DND-41 (cell line): ENCODE data around the gene SLC41A3.

Source experiments
- EZH2 ChIP-seq: IDR thresholded peaks from 3 replicates; pipeline ENCODE4 v1.6.1; 2012; ENCODE audit warnings: borderline replicate concordance, low read depth, mild to moderate bottlenecking, moderate library complexity, low read length, inconsistent platforms; ENCODE audit not compliant: severe bottlenecking
- TF ChIP-seq, protein P1 (sequence below): IDR thresholded peaks from 2 replicates; pipeline ENCODE4 v1.5.1; 2012; ENCODE audit warnings: borderline replicate concordance, low read length, moderate library complexity, mild to moderate bottlenecking; ENCODE audit not compliant: poor library complexity, severe bottlenecking; ENCODE audit errors: extremely low read depth

DNA sequence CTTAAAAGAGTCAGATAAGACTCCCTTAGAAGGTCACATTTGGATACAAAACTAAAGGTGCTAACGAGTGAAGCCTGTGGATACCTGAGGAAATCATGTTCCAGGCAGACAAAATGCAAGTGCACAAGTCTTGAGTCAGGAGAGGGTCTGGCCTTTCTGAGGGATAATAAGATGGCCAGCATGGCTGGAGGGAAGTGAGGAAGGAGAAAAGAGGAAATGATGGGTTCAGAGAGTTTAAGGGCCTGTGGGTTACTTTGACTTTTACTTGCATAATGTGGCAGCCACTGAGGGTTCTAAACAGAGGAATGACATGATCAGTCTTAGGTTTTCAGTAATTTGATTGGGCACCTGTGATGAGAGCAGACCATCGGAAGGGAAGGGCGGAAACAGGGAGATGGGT, 118.4 kb downstream of the SLC41A3 start:
- TF ChIP-seq, protein P1, sequence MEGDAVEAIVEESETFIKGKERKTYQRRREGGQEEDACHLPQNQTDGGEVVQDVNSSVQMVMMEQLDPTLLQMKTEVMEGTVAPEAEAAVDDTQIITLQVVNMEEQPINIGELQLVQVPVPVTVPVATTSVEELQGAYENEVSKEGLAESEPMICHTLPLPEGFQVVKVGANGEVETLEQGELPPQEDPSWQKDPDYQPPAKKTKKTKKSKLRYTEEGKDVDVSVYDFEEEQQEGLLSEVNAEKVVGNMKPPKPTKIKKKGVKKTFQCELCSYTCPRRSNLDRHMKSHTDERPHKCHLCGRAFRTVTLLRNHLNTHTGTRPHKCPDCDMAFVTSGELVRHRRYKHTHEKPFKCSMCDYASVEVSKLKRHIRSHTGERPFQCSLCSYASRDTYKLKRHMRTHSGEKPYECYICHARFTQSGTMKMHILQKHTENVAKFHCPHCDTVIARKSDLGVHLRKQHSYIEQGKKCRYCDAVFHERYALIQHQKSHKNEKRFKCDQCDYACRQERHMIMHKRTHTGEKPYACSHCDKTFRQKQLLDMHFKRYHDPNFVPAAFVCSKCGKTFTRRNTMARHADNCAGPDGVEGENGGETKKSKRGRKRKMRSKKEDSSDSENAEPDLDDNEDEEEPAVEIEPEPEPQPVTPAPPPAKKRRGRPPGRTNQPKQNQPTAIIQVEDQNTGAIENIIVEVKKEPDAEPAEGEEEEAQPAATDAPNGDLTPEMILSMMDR = no peak
- TF ChIP-seq EZH2 = no peak
